ENCODE data around the gene CLDN4. TPM values are rescaled to one million over a fixed set of nuclear protein-coding genes. Genes with fewer than 3 reads are reported as not detected.
"Not testable (repeated sequence)": the region's sequence is repeated elsewhere in the genome, so short reads cannot be mapped to it uniquely, and the experiment has no call there.

Gene CLDN4
- total RNA-seq, 1 experiment from 2014 or later = 0.11 TPM

GRCh38 chr7:73842067-73842976 lies 11.5 kb downstream of the CLDN4 start, which contains the start of gene METTL27:
TSS of gene METTL27 (minus strand) at chr7:73842516. CDS start at chr7:73842140, 376 bp downstream.
- no peaks in the 10 kb centered on the region for H3K9me3 ChIP-seq (ENCODE audit: low read depth, low read length, poor library complexity, severe bottlenecking)
- H3K27me3 ChIP-seq (replicated peaks; ENCODE audit: insufficient read depth, low read depth, low read length, poor library complexity) = no peaks in the 10 kb centered on the region
- CTCF ChIA-PET = interaction anchor here (0.5 to 0.9 kb wide), 3 partner anchors 9 to 185 kb away, joined by 3 to 4 read pairs (median 3); no protein-coding TSS in a partner anchor
- peak within 1 kb of the TSS; percentile 56 for H3K27ac ChIP-seq (ENCODE audit: low read depth, low read length, poor library complexity, severe bottlenecking)
- H3K4me1 ChIP-seq (ENCODE audit: insufficient read depth, low read length, poor library complexity, severe bottlenecking) = peaks cover 10% of the 10 kb centered on the region
- TF ChIP-seq EZH2 (IDR thresholded peaks at IDR 0.05; ENCODE audit: borderline replicate concordance, low read depth, low read length, poor library complexity, severe bottlenecking) = no peak
- no peak for TF ChIP-seq CTCF (conservative IDR thresholded peaks at IDR 0.05; ENCODE audit: low read depth, low read length)
- POLR2A ChIA-PET (ENCODE audit: low non-redundant PET) = interaction anchor here (0.6 kb wide), 1 partner anchor 481 kb away, joined by 3 read pairs; no protein-coding TSS in a partner anchor
- no TSS peak for BruUV-seq (replicated peaks)
- intact Hi-C loops (cut with micrococcal nuclease; ENCODE audit: unreplicated experiment) = no loop called here
- no peaks in the 10 kb centered on the region for H3K36me3 ChIP-seq (ENCODE audit: insufficient read depth, low read length, poor library complexity, severe bottlenecking)
- peak within 1 kb of the TSS; percentile 65 for H3K4me3 ChIP-seq (ENCODE audit: low read depth, low read length, poor library complexity, severe bottlenecking)
- peak; percentile 95 for DNase-seq (ENCODE audit: low spot score)

DNA sequence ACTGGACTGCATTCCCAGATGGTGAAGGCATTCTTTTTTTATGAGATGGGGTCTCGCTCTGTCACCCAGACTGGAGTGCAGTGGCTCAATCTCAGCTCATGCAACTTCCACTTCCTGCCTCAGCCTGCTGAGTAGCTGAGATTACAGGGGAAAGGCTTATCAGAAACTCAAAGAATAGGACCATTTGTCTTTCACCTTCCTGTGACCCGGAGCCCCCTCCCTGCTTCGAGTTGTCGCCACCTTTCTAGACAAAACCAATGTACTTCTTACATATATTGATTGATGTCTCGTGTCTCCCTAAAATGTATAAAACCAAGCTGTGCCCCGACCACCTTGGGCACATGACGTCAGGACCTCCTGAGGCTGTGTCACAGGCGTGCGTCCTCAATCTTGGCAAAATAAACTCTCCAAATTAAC lies 13.3 kb downstream of the CLDN4 start:
- H3K4me1 ChIP-seq (ENCODE audit: insufficient read depth, low read length, poor library complexity, severe bottlenecking) = peaks cover 10% of the 10 kb centered on the region
- CTCF ChIA-PET = no interaction called here
- no TSS peak for BruUV-seq (replicated peaks)
- no peaks in the 10 kb centered on the region for H3K27me3 ChIP-seq (replicated peaks; ENCODE audit: insufficient read depth, low read depth, low read length, poor library complexity)
- no peaks in the 10 kb centered on the region for H3K36me3 ChIP-seq (ENCODE audit: insufficient read depth, low read length, poor library complexity, severe bottlenecking)
- DNase-seq (ENCODE audit: low spot score) = no peak
- TF ChIP-seq EZH2 (IDR thresholded peaks at IDR 0.05; ENCODE audit: borderline replicate concordance, low read depth, low read length, poor library complexity, severe bottlenecking) = no peak
- no peak for TF ChIP-seq CTCF (conservative IDR thresholded peaks at IDR 0.05; ENCODE audit: low read depth, low read length)
- intact Hi-C loops (cut with micrococcal nuclease; ENCODE audit: unreplicated experiment) = no loop called here
- H3K4me3 ChIP-seq (ENCODE audit: low read depth, low read length, poor library complexity, severe bottlenecking) = no peak overlapping the region
- no peaks in the 10 kb centered on the region for H3K9me3 ChIP-seq (ENCODE audit: low read depth, low read length, poor library complexity, severe bottlenecking)
- POLR2A ChIA-PET (ENCODE audit: low non-redundant PET) = no interaction called here
- H3K27ac ChIP-seq (ENCODE audit: low read depth, low read length, poor library complexity, severe bottlenecking) = no peak overlapping the region

- Histone ChIP-seq H3K27ac (ENCODE audit: low read depth, low read length, poor library complexity, severe bottlenecking) (no peak overlapping the region), H3K4me1 (ENCODE audit: insufficient read depth, low read length, poor library complexity, severe bottlenecking) (peaks cover 10% of the 10 kb centered on the region), H3K4me3 (ENCODE audit: low read depth, low read length, poor library complexity, severe bottlenecking) (no peak overlapping the region), H3K36me3 (ENCODE audit: insufficient read depth, low read length, poor library complexity, severe bottlenecking) (no peaks in the 10 kb centered on the region), H3K27me3 (replicated peaks; ENCODE audit: insufficient read depth, low read depth, low read length, poor library complexity) (no peaks in the 10 kb centered on the region), H3K9me3 (ENCODE audit: low read depth, low read length, poor library complexity, severe bottlenecking) (no peaks in the 10 kb centered on the region)
- DNase-seq (ENCODE audit: low spot score) = no peak
- BruUV-seq (replicated peaks) = no TSS peak
- CTCF ChIA-PET = no interaction called here
- POLR2A ChIA-PET (ENCODE audit: low non-redundant PET) = no interaction called here
- TF ChIP-seq CTCF (conservative IDR thresholded peaks at IDR 0.05; ENCODE audit: low read depth, low read length) (no peak), EZH2 (IDR thresholded peaks at IDR 0.05; ENCODE audit: borderline replicate concordance, low read depth, low read length, poor library complexity, severe bottlenecking) (no peak)
- intact Hi-C loops (cut with micrococcal nuclease; ENCODE audit: unreplicated experiment) = no loop called here
Observed at GRCh38 chr7:73844848-73845460, 14.2 kb downstream of the CLDN4 start.

- POLR2A ChIA-PET (ENCODE audit: low non-redundant PET) = not testable (repeated sequence)
Observed at GRCh38 chr7:73845701-73846195, 15.0 kb downstream of the CLDN4 start.

More at GRCh38 chr7:73845701-73846195, 15.0 kb downstream of the CLDN4 start:
- H3K4me3 ChIP-seq (ENCODE audit: low read depth, low read length, poor library complexity, severe bottlenecking); H3K27ac ChIP-seq (ENCODE audit: low read depth, low read length, poor library complexity, severe bottlenecking); BruUV-seq (replicated peaks); intact Hi-C loops (cut with micrococcal nuclease; ENCODE audit: unreplicated experiment); H3K36me3 ChIP-seq (ENCODE audit: insufficient read depth, low read length, poor library complexity, severe bottlenecking); CTCF ChIA-PET; DNase-seq (ENCODE audit: low spot score); H3K27me3 ChIP-seq (replicated peaks; ENCODE audit: insufficient read depth, low read depth, low read length, poor library complexity); H3K9me3 ChIP-seq (ENCODE audit: low read depth, low read length, poor library complexity, severe bottlenecking): not testable (repeated sequence)
- peaks cover 10% of the 10 kb centered on the region for H3K4me1 ChIP-seq (ENCODE audit: insufficient read depth, low read length, poor library complexity, severe bottlenecking)

Data from A673 (cell line).